ENCODE results near the gene AGFG1. TPM values are rescaled to one million over a fixed set of nuclear protein-coding genes. Genes with fewer than 3 reads are reported as not detected.

Gene AGFG1
- total RNA-seq, 2 experiments from 2014 or later = 119 to 127 TPM

GRCh38 chr2:227462972-227463931 is 8.7 kb upstream of the AGFG1 start:
- CTCF ChIA-PET = interaction anchor here (0.7 to 2.7 kb wide), 6 partner anchors 8 to 56 kb away, joined by 3 to 17 read pairs (median 4); no protein-coding TSS in a partner anchor
- intact Hi-C loops (cut with micrococcal nuclease) = loop anchor here (1.0 to 5.0 kb wide), 7 partner anchors 20 to 355 kb away; partner anchors contain the start of gene MFF
- POLR2A ChIA-PET = interaction anchor here (0.8 to 4.0 kb wide), 3 partner anchors 10 to 56 kb away, joined by 3 to 22 read pairs (median 3); no protein-coding TSS in a partner anchor
- no peaks in the 10 kb centered on the region for H3K9me3 Mint-ChIP-seq
- peak overlapping the region; percentile 72 for H3K4me3 Mint-ChIP-seq
- peaks cover 2% of the 10 kb centered on the region for H3K36me3 Mint-ChIP-seq
- peaks cover 86% of the 10 kb centered on the region for H3K4me1 Mint-ChIP-seq (ENCODE audit: low read depth)
- H3K27me3 Mint-ChIP-seq = no peaks in the 10 kb centered on the region
- peak overlapping the region; percentile 99 for H3K27ac Mint-ChIP-seq
- DNase-seq = peak; percentile 49

- peaks cover 2% of the 10 kb centered on the region for H3K36me3 Mint-ChIP-seq
- DNase-seq = peak; percentile 24
- intact Hi-C loops (cut with micrococcal nuclease) = loop anchor here (1.0 to 5.0 kb wide), 2 partner anchors 8 to 163 kb away; partner anchors contain the start of gene AGFG1
- H3K4me1 Mint-ChIP-seq (ENCODE audit: low read depth) = peaks cover 80% of the 10 kb centered on the region
- no peaks in the 10 kb centered on the region for H3K9me3 Mint-ChIP-seq
- ChIA-PET POLR2A (interaction anchor here (0.6 to 4.0 kb wide), 7 partner anchors 16 to 327 kb away, joined by 3 to 22 read pairs (median 3); no protein-coding TSS in a partner anchor), CTCF (interaction anchor here (1.0 to 2.7 kb wide), 9 partner anchors 9 to 310 kb away, joined by 3 to 17 read pairs (median 5); no protein-coding TSS in a partner anchor)
- H3K27me3 Mint-ChIP-seq = no peaks in the 10 kb centered on the region
- H3K4me3 Mint-ChIP-seq = peak overlapping the region; percentile 72
- H3K27ac Mint-ChIP-seq = peak overlapping the region; percentile 99
These were observed 7.6 kb upstream of the AGFG1 start for GRCh38 chr2:227464361-227464760.

- Mint-ChIP-seq H3K27ac (peak overlapping the region; percentile 99), H3K4me1 (ENCODE audit: low read depth) (peaks cover 75% of the 10 kb centered on the region), H3K4me3 (peak overlapping the region; percentile 72), H3K9me3 (no peaks in the 10 kb centered on the region), H3K36me3 (peaks cover 2% of the 10 kb centered on the region), H3K27me3 (no peaks in the 10 kb centered on the region)
- intact Hi-C loops (cut with micrococcal nuclease) = loop anchor here (1.0 to 5.0 kb wide), 2 partner anchors 7 to 162 kb away; partner anchors contain the start of gene AGFG1
- ChIA-PET POLR2A (interaction anchor here (0.6 to 4.0 kb wide), 7 partner anchors 15 to 326 kb away, joined by 3 to 22 read pairs (median 3); no protein-coding TSS in a partner anchor), CTCF (interaction anchor here (1.0 to 2.7 kb wide), 9 partner anchors 8 to 310 kb away, joined by 3 to 17 read pairs (median 5); no protein-coding TSS in a partner anchor)
- peak; percentile 31 for DNase-seq
These were observed 7.1 kb upstream of the AGFG1 start for GRCh38 chr2:227464851-227465250.

GRCh38 chr2:227466887-227467600 is 4.9 kb upstream of the AGFG1 start:
- DNase-seq = no peak
- CTCF ChIA-PET = interaction anchor here (0.6 to 0.7 kb wide), 2 partner anchors 14 to 61 kb away, joined by 3 read pairs; no protein-coding TSS in a partner anchor
- intact Hi-C loops (cut with micrococcal nuclease) = no loop called here
- H3K27ac Mint-ChIP-seq = peak overlapping the region; percentile 76
- H3K4me1 Mint-ChIP-seq (ENCODE audit: low read depth) = peaks cover 68% of the 10 kb centered on the region
- H3K4me3 Mint-ChIP-seq = no peak overlapping the region
- H3K9me3 Mint-ChIP-seq = no peaks in the 10 kb centered on the region
- peaks cover 2% of the 10 kb centered on the region for H3K36me3 Mint-ChIP-seq
- H3K27me3 Mint-ChIP-seq = no peaks in the 10 kb centered on the region
- POLR2A ChIA-PET = interaction anchor here (1.2 kb wide), 1 partner anchor 57 kb away, joined by 4 read pairs; no protein-coding TSS in a partner anchor

GRCh38 chr2:227471412-227471811 is 544 bp upstream of the AGFG1 start:
- peak overlapping the region; percentile 56 for H3K27ac Mint-ChIP-seq
- H3K27me3 Mint-ChIP-seq = no peaks in the 10 kb centered on the region
- DNase-seq = no peak
- peaks cover 52% of the 10 kb centered on the region for H3K4me1 Mint-ChIP-seq (ENCODE audit: low read depth)
- intact Hi-C loops (cut with micrococcal nuclease) = loop anchor here (5.0 kb wide), 1 partner anchor 296 kb away; no protein-coding TSS in a partner anchor
- H3K9me3 Mint-ChIP-seq = no peaks in the 10 kb centered on the region
- H3K36me3 Mint-ChIP-seq = peaks cover 1% of the 10 kb centered on the region
- peak overlapping the region; percentile 55 for H3K4me3 Mint-ChIP-seq
- ChIA-PET CTCF (interaction anchor here (0.6 to 2.1 kb wide), 9 partner anchors 9 to 295 kb away, joined by 3 to 10 read pairs (median 4); partner anchors contain the start of gene MFF), POLR2A (no interaction called here)

- Mint-ChIP-seq H3K4me3 (peak overlapping the region; percentile 82), H3K4me1 (ENCODE audit: low read depth) (peaks cover 50% of the 10 kb centered on the region), H3K36me3 (peaks cover 1% of the 10 kb centered on the region), H3K27me3 (no peaks in the 10 kb centered on the region), H3K9me3 (no peaks in the 10 kb centered on the region), H3K27ac (peak overlapping the region; percentile 77)
- POLR2A ChIA-PET = interaction anchor here (1.2 to 1.6 kb wide), 2 partner anchors 62 to 111 kb away, joined by 3 to 6 read pairs; no protein-coding TSS in a partner anchor
- intact Hi-C loops (cut with micrococcal nuclease) = loop anchor here (1.0 to 5.0 kb wide), 3 partner anchors 8 to 295 kb away; no protein-coding TSS in a partner anchor
- peak; percentile 59 for DNase-seq
- CTCF ChIA-PET = interaction anchor here (0.6 to 2.2 kb wide), 11 partner anchors 8 to 571 kb away, joined by 3 to 12 read pairs (median 4); no protein-coding TSS in a partner anchor
These were observed 537 bp downstream of the AGFG1 start for GRCh38 chr2:227472265-227473121.

- ChIA-PET POLR2A (interaction anchor here (0.8 to 1.6 kb wide), 3 partner anchors 10 to 112 kb away, joined by 3 to 6 read pairs (median 3); no protein-coding TSS in a partner anchor), CTCF (interaction anchor here (0.6 to 2.2 kb wide), 12 partner anchors 9 to 1057 kb away, joined by 3 to 12 read pairs (median 4); no protein-coding TSS in a partner anchor)
- Mint-ChIP-seq H3K4me1 (ENCODE audit: low read depth) (peaks cover 48% of the 10 kb centered on the region), H3K36me3 (peaks cover 1% of the 10 kb centered on the region), H3K27ac (peak overlapping the region; percentile 77), H3K4me3 (peak overlapping the region; percentile 82), H3K9me3 (no peaks in the 10 kb centered on the region), H3K27me3 (no peaks in the 10 kb centered on the region)
- DNase-seq = no peak
- intact Hi-C loops (cut with micrococcal nuclease) = loop anchor here (2.0 to 5.0 kb wide), 2 partner anchors 40 to 294 kb away; no protein-coding TSS in a partner anchor
These were observed 1.1 kb downstream of the AGFG1 start for GRCh38 chr2:227473122-227473461.

- Mint-ChIP-seq H3K36me3 (peaks cover 1% of the 10 kb centered on the region), H3K9me3 (no peaks in the 10 kb centered on the region), H3K27ac (peak overlapping the region; percentile 40), H3K27me3 (no peaks in the 10 kb centered on the region), H3K4me3 (peak overlapping the region; percentile 82), H3K4me1 (ENCODE audit: low read depth) (peaks cover 52% of the 10 kb centered on the region)
- POLR2A ChIA-PET = interaction anchor here (0.8 to 1.6 kb wide), 2 partner anchors 11 to 63 kb away, joined by 3 to 6 read pairs; no protein-coding TSS in a partner anchor
- no peak for DNase-seq
- CTCF ChIA-PET = interaction anchor here (0.6 to 2.2 kb wide), 11 partner anchors 9 to 1058 kb away, joined by 3 to 12 read pairs (median 4); no protein-coding TSS in a partner anchor
- intact Hi-C loops (cut with micrococcal nuclease) = loop anchor here (2.0 to 5.0 kb wide), 2 partner anchors 39 to 293 kb away; no protein-coding TSS in a partner anchor
These were observed 1.9 kb downstream of the AGFG1 start for GRCh38 chr2:227473806-227474205.

GRCh38 chr2:227474410-227474809 is 2.5 kb downstream of the AGFG1 start:
- intact Hi-C loops (cut with micrococcal nuclease) = loop anchor here (5.0 kb wide), 1 partner anchor 293 kb away; no protein-coding TSS in a partner anchor
- H3K9me3 Mint-ChIP-seq = no peaks in the 10 kb centered on the region
- CTCF ChIA-PET = interaction anchor here (1.2 to 2.2 kb wide), 3 partner anchors 8 to 292 kb away, joined by 4 to 7 read pairs (median 6); no protein-coding TSS in a partner anchor
- H3K36me3 Mint-ChIP-seq = peaks cover 1% of the 10 kb centered on the region
- H3K27ac Mint-ChIP-seq = peak overlapping the region; percentile 66
- no peaks in the 10 kb centered on the region for H3K27me3 Mint-ChIP-seq
- peak overlapping the region; percentile 82 for H3K4me3 Mint-ChIP-seq
- no peak for DNase-seq
- peaks cover 58% of the 10 kb centered on the region for H3K4me1 Mint-ChIP-seq (ENCODE audit: low read depth)
- POLR2A ChIA-PET = interaction anchor here (1.6 kb wide), 1 partner anchor 64 kb away, joined by 6 read pairs; no protein-coding TSS in a partner anchor

- no peak for DNase-seq
- intact Hi-C loops (cut with micrococcal nuclease) = no loop called here
- Mint-ChIP-seq H3K27ac (no peak overlapping the region), H3K4me3 (no peak overlapping the region), H3K36me3 (peaks cover 3% of the 10 kb centered on the region), H3K9me3 (no peaks in the 10 kb centered on the region), H3K27me3 (no peaks in the 10 kb centered on the region), H3K4me1 (ENCODE audit: low read depth) (peaks cover 68% of the 10 kb centered on the region)
- POLR2A ChIA-PET = no interaction called here
- CTCF ChIA-PET = interaction anchor here (0.9 to 1.2 kb wide), 2 partner anchors 15 to 71 kb away, joined by 3 to 4 read pairs; no protein-coding TSS in a partner anchor
These were observed 5.3 kb downstream of the AGFG1 start for GRCh38 chr2:227477291-227477690.

All from activated CD4-positive, alpha-beta memory T cell treated with anti-CD3 and anti-CD28 coated beads for 36 hours (primary cell).